Loucy (cell line): ENCODE data around the gene NET1.

Source experiments
- H2AFZ ChIP-seq: fragments of 200-600 bp; sonication (generic); 2 replicates; pipeline ENCODE4 v1.6.0; 2016; ENCODE audit warnings: antibody characterized with exemption, mild to moderate bottlenecking, low read length, moderate library complexity
- H3F3A ChIP-seq: fragments of 200-600 bp; 2 replicates; pipeline ENCODE4 v1.6.0; 2016; ENCODE audit warnings: antibody characterized with exemption, low read depth, mild to moderate bottlenecking
- H3K27me3 ChIP-seq: fragments of 200-600 bp; sonication (generic); 2 replicates; pipeline ENCODE4 v1.6.1; 2014; ENCODE audit warnings: low read length, mild to moderate bottlenecking; ENCODE audit not compliant: insufficient read depth, poor library complexity, severe bottlenecking
- H3K36me3 ChIP-seq: fragments of 200-600 bp; sonication (generic); 2 replicates; pipeline ENCODE4 v1.6.1; 2016; ENCODE audit warnings: low read length; ENCODE audit not compliant: insufficient read depth
- H3K4me1 ChIP-seq: fragments of 200-600 bp; sonication (generic); 2 replicates; pipeline ENCODE4 v1.5.1; 2014; ENCODE audit warnings: low read length, mild to moderate bottlenecking; ENCODE audit not compliant: insufficient read depth, poor library complexity, severe bottlenecking
- H3K4me2 ChIP-seq: fragments of 200-600 bp; sonication (generic); 2 replicates; pipeline ENCODE4 v1.6.0; 2014; ENCODE audit warnings: antibody characterized with exemption, low read length, low read depth, mild to moderate bottlenecking; ENCODE audit not compliant: poor library complexity, severe bottlenecking
- H3K4me3 ChIP-seq: fragments of 200-600 bp; sonication (generic); 2 replicates; pipeline ENCODE4 v1.5.1; 2014; ENCODE audit warnings: low read length, mild to moderate bottlenecking, mixed read lengths; ENCODE audit not compliant: poor library complexity, severe bottlenecking
- H3K79me2 ChIP-seq: fragments of 200-600 bp; sonication (generic); 2 replicates; pipeline ENCODE4 v1.6.1; 2014; ENCODE audit warnings: low read length; ENCODE audit not compliant: insufficient read depth
- H3K9ac ChIP-seq: fragments of 200-600 bp; sonication (generic); 2 replicates; pipeline ENCODE4 v1.6.0; 2014; ENCODE audit warnings: mild to moderate bottlenecking, low read depth, low read length, moderate library complexity; ENCODE audit not compliant: poor library complexity, severe bottlenecking
- H3K9me2 ChIP-seq: fragments of 200-600 bp; sonication (generic); replicated peaks from 2 replicates; pipeline ENCODE4 v1.6.1; 2016; ENCODE audit warnings: low read depth, low read length, mixed read lengths
- H3K9me3 ChIP-seq: fragments of 200-600 bp; sonication (generic); 2 replicates; pipeline ENCODE4 v1.6.1; 2014; ENCODE audit warnings: mild to moderate bottlenecking, antibody characterized with exemption, low read length, low read depth; ENCODE audit not compliant: insufficient read depth
- H4K20me1 ChIP-seq: fragments of 200-600 bp; sonication (generic); 2 replicates; pipeline ENCODE4 v1.6.0; 2014; ENCODE audit warnings: antibody characterized with exemption, low read length, mild to moderate bottlenecking; ENCODE audit not compliant: insufficient read depth, poor library complexity, severe bottlenecking
- EZH2phosphoT487 ChIP-seq: fragments of 200-600 bp; IDR thresholded peaks from 2 replicates; pipeline ENCODE4 v1.6.1; 2018; ENCODE audit warnings: antibody characterized with exemption, mild to moderate bottlenecking, moderate library complexity, borderline replicate concordance
- TF ChIP-seq, protein P1 (sequence below): fragments of 200-600 bp; sonication (generic); conservative IDR thresholded peaks from 2 replicates; pipeline ENCODE4 v1.5.1; 2014; ENCODE audit warnings: mild to moderate bottlenecking, antibody characterized with exemption, low read length

The NET1 gene

GRCh38 chr10:5385224-5385623 is 27.1 kb upstream of the NET1 start:
- H4K20me1 ChIP-seq, result no peaks in the 10 kb centered on the region
- no peaks in the 10 kb centered on the region for H3K27me3 ChIP-seq
- no peaks in the 10 kb centered on the region for H3K9me2 ChIP-seq
- H3K4me3 ChIP-seq, result no peak overlapping the region
- H3K79me2 ChIP-seq, result no peaks in the 10 kb centered on the region
- no peaks in the 10 kb centered on the region for H3F3A ChIP-seq
- no peak overlapping the region for H3K4me2 ChIP-seq
- no peak overlapping the region for H2AFZ ChIP-seq
- no peaks in the 10 kb centered on the region for H3K36me3 ChIP-seq
- peaks cover 3% of the 10 kb centered on the region; the same call in 1 of the 2 replicates for H3K9me3 ChIP-seq
- no peaks in the 10 kb centered on the region for H3K4me1 ChIP-seq
- H3K9ac ChIP-seq, result no peak overlapping the region
- TF ChIP-seq EZH2phosphoT487, result no peak
- TF ChIP-seq, protein P1, sequence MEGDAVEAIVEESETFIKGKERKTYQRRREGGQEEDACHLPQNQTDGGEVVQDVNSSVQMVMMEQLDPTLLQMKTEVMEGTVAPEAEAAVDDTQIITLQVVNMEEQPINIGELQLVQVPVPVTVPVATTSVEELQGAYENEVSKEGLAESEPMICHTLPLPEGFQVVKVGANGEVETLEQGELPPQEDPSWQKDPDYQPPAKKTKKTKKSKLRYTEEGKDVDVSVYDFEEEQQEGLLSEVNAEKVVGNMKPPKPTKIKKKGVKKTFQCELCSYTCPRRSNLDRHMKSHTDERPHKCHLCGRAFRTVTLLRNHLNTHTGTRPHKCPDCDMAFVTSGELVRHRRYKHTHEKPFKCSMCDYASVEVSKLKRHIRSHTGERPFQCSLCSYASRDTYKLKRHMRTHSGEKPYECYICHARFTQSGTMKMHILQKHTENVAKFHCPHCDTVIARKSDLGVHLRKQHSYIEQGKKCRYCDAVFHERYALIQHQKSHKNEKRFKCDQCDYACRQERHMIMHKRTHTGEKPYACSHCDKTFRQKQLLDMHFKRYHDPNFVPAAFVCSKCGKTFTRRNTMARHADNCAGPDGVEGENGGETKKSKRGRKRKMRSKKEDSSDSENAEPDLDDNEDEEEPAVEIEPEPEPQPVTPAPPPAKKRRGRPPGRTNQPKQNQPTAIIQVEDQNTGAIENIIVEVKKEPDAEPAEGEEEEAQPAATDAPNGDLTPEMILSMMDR, result no peak

DNA sequence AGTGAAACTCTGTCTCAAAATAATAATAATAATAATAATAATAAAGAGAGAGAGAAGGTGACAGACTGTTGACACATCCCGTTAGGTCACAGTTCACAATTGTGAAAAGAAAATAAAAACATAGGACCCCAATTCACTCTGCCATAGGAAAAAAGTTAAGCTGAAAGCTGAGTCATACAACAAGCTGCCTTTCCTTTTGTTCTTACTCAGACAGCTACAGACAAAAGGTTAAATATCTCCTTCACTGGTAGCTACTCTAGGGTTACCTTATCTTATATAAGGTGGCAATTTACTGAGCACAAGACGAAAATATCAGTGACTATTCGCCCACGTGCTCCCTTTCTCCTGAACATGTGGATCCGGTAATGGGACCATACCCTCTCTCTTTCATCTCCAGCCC is 25.2 kb upstream of the NET1 start:
- no peaks in the 10 kb centered on the region for H4K20me1 ChIP-seq
- H2AFZ ChIP-seq, result no peak overlapping the region
- H3K4me2 ChIP-seq, result no peak overlapping the region
- no peaks in the 10 kb centered on the region for H3K36me3 ChIP-seq
- no peaks in the 10 kb centered on the region for H3K27me3 ChIP-seq
- no peaks in the 10 kb centered on the region for H3F3A ChIP-seq
- no peak for TF ChIP-seq EZH2phosphoT487
- TF ChIP-seq, protein P1, result no peak
- H3K9ac ChIP-seq, result no peak overlapping the region
- H3K9me3 ChIP-seq, result peaks cover 20% of the 10 kb centered on the region
- H3K79me2 ChIP-seq, result no peaks in the 10 kb centered on the region
- no peak overlapping the region for H3K4me3 ChIP-seq
- H3K9me2 ChIP-seq, result no peaks in the 10 kb centered on the region
- H3K4me1 ChIP-seq, result no peaks in the 10 kb centered on the region

GRCh38 chr10:5390607-5391205 is 21.7 kb upstream of the NET1 start:
- H3K4me1 ChIP-seq, result no peaks in the 10 kb centered on the region
- H3K4me2 ChIP-seq, result no peak overlapping the region
- peaks cover 20% of the 10 kb centered on the region for H3K9me3 ChIP-seq
- H3K27me3 ChIP-seq, result no peaks in the 10 kb centered on the region
- TF ChIP-seq, protein P1, result no peak
- H3K9ac ChIP-seq, result no peak overlapping the region
- H3K4me3 ChIP-seq, result no peak overlapping the region
- no peaks in the 10 kb centered on the region for H4K20me1 ChIP-seq
- no peaks in the 10 kb centered on the region for H3K36me3 ChIP-seq
- no peaks in the 10 kb centered on the region for H3K79me2 ChIP-seq
- no peak overlapping the region for H2AFZ ChIP-seq
- no peaks in the 10 kb centered on the region for H3F3A ChIP-seq
- no peaks in the 10 kb centered on the region for H3K9me2 ChIP-seq
